ENCODE results near the gene SIX1. TPM values are rescaled to one million over a fixed set of nuclear protein-coding genes. Genes with fewer than 3 reads are reported as not detected.
A peak's percentile ranks its signal among the peaks of the same experiment; 100 is the strongest.

SIX1 gene
- total and polyA plus RNA-seq, 2 experiments from 2014 or later = 0.35 to 0.71 TPM

- Histone ChIP-seq H3K4me1 (ENCODE audit: insufficient read depth) (peaks cover 25% of the 10 kb centered on the region), H3K27me3 (ENCODE audit: insufficient read depth) (no peaks in the 10 kb centered on the region), H3K27ac (ENCODE audit: low read depth) (no peak overlapping the region), H3K36me3 (ENCODE audit: insufficient read depth) (no peaks in the 10 kb centered on the region), H3K9me2 (ENCODE audit: insufficient read depth) (no peaks in the 10 kb centered on the region; the same call in 1 of the 2 replicates), H4K20me1 (replicated peaks; ENCODE audit: insufficient read depth) (no peaks in the 10 kb centered on the region), H2AFZ (no peak overlapping the region), H3K4me2 (peak overlapping the region; percentile 41), H3K4me3 (no peak overlapping the region), H3F3A (replicated peaks; ENCODE audit: low read depth) (no peaks in the 10 kb centered on the region), H3K79me2 (replicated peaks; ENCODE audit: insufficient read depth) (no peaks in the 10 kb centered on the region)
- ATAC-seq (no peak), DNase-seq (ENCODE audit: low spot score) (no peak)
- no peaks in the 10 kb centered on the region for H3K36me3 Mint-ChIP-seq (ENCODE audit: low read depth)
- H3K9me3 Mint-ChIP-seq = 0 out of 3 replicates have a peak, but pooled peaks cover 4% of the 10 kb centered on the region
- no peak overlapping the region; the same call in 1 of the 2 replicates for H3K27ac Mint-ChIP-seq
- no peak overlapping the region for H3K4me3 Mint-ChIP-seq
- TF ChIP-seq ETS1 (IDR thresholded peaks at IDR 0.05) (no peak), REST (IDR thresholded peaks at IDR 0.05; ENCODE audit: unreplicated experiment) (no peak), JUNB (IDR thresholded peaks at IDR 0.05; ENCODE audit: unreplicated experiment) (no peak), CREB1 (CRISPR knock-in tag; IDR thresholded peaks at IDR 0.05; ENCODE audit: low read depth) (no peak), NANOG (IDR thresholded peaks at IDR 0.05; ENCODE audit: borderline replicate concordance) (0 out of 2 replicates have a peak, but pooled peaks have one; percentile 50), ZNF331 (CRISPR knock-in tag; IDR thresholded peaks at IDR 0.05; ENCODE audit: low read depth) (no peak), EZH2phosphoT487 (IDR thresholded peaks at IDR 0.05; ENCODE audit: unreplicated experiment) (no peak)
- no peaks in the 10 kb centered on the region for H3K27me3 Mint-ChIP-seq (ENCODE audit: insufficient read depth, low read depth, poor library complexity)
- peaks cover 19% of the 10 kb centered on the region; the same call in 2 of the 3 replicates for H3K4me1 Mint-ChIP-seq
Measured at GRCh38 chr14:60599727-60600126, 49.5 kb downstream of the SIX1 start.

- H3K9me3 Mint-ChIP-seq = no peaks in the 10 kb centered on the region
- no peak for DNase-seq (ENCODE audit: low spot score)
- no peak for TF ChIP-seq ZNF114 (CRISPR knock-in tag; IDR thresholded peaks at IDR 0.05)
- no peak for TF ChIP-seq ZNF462 (CRISPR knock-in tag; IDR thresholded peaks at IDR 0.05)
- no peak for TF ChIP-seq CREB1 (CRISPR knock-in tag; IDR thresholded peaks at IDR 0.05; ENCODE audit: low read depth)
- TF ChIP-seq EZH2phosphoT487 (IDR thresholded peaks at IDR 0.05; ENCODE audit: unreplicated experiment) = no peak
Measured at GRCh38 chr14:60596139-60596538, 53.1 kb downstream of the SIX1 start.

More at GRCh38 chr14:60596139-60596538, 53.1 kb downstream of the SIX1 start:
- Histone ChIP-seq H3K27ac (ENCODE audit: low read depth) (no peak overlapping the region), H3F3A (replicated peaks; ENCODE audit: low read depth) (no peaks in the 10 kb centered on the region), H3K9me2 (ENCODE audit: insufficient read depth) (no peaks in the 10 kb centered on the region), H4K20me1 (replicated peaks; ENCODE audit: insufficient read depth) (no peaks in the 10 kb centered on the region), H2AFZ (no peak overlapping the region), H3K79me2 (replicated peaks; ENCODE audit: insufficient read depth) (no peaks in the 10 kb centered on the region), H3K4me2 (no peak overlapping the region), H3K4me3 (no peak overlapping the region), H3K4me1 (ENCODE audit: insufficient read depth) (peaks cover 25% of the 10 kb centered on the region), H3K36me3 (ENCODE audit: insufficient read depth) (no peaks in the 10 kb centered on the region), H3K27me3 (ENCODE audit: insufficient read depth) (no peaks in the 10 kb centered on the region)
- Mint-ChIP-seq H3K27ac (no peak overlapping the region), H3K4me1 (peaks cover 19% of the 10 kb centered on the region; the same call in 2 of the 3 replicates), H3K36me3 (ENCODE audit: low read depth) (no peaks in the 10 kb centered on the region), H3K4me3 (no peak overlapping the region), H3K27me3 (ENCODE audit: insufficient read depth, low read depth, poor library complexity) (no peaks in the 10 kb centered on the region)
- no peak for ATAC-seq
